Endothelial cell of umbilical vein (primary cell): ENCODE results near the gene AK4. TPM values are rescaled to one million over a fixed set of nuclear protein-coding genes. Genes with fewer than 3 reads are reported as not detected.

Source experiments
- BruUV-seq: library from RNA; stranded (reverse); fragments of 400-500 nt; replicated peaks from 2 replicates; lab custom pipeline; 2021; lab: Mats Ljungman, UMichigan
- CTCF ChIA-PET: fragments of 300-600, 350-600 bp; sonication (Branson Sonifier 250); formaldehyde crosslinking; loops from one replicate; lab custom pipeline; 2021; ENCODE audit warnings: antibody characterized with exemption, inconsistent platforms; lab: Charles Lee
- POLR2A ChIA-PET: fragments of 300-600, 350-600 bp; sonication (Branson Sonifier 250); formaldehyde crosslinking; loops from one replicate; lab custom pipeline; 2021; ENCODE audit warnings: antibody characterized with exemption, inconsistent platforms; lab: Charles Lee
- DNase-seq: peaks from one replicate; pipeline ENCODE4 v3.0.0-alpha.2; 2011; ENCODE audit warnings: low read depth, low spot score
- FAIRE-seq: peaks from 2 replicates; lab custom pipeline; 2011; peaks lifted over from hg19 to GRCh38; lab: Jason Lieb, UNC
- H2AFZ ChIP-seq: 2 replicates; pipeline ENCODE4 v1.6.0; 2012; ENCODE audit warnings: low read depth, low read length, control low read depth, inconsistent platforms
- H3K27ac ChIP-seq: 2 replicates; pipeline ENCODE4 v1.5.1; 2011; ENCODE audit warnings: low read depth, mild to moderate bottlenecking, control low read depth, low read length, moderate library complexity; ENCODE audit not compliant: insufficient read depth
- H3K27me3 ChIP-seq, 2 experiments: 2 replicates each; pipeline versions ENCODE4 v1.6.0 to v1.6.1; 2011; ENCODE audit warnings: low read length in 2 of 2, mixed read lengths in 1 of 2; ENCODE audit not compliant: control insufficient read depth in 2 of 2, insufficient read depth in 2 of 2
- H3K36me3 ChIP-seq, 2 experiments: 2 replicates in 1 of 2; 3 replicates in 1 of 2; pipeline ENCODE4 v1.5.1; 2011; ENCODE audit warnings: low read length in 2 of 2, mild to moderate bottlenecking in 1 of 2, moderate library complexity in 1 of 2; ENCODE audit not compliant: control insufficient read depth in 2 of 2, insufficient read depth in 2 of 2; ENCODE audit errors: extremely low read depth in 1 of 2
- H3K4me1 ChIP-seq: 3 replicates; pipeline ENCODE4 v1.5.1; 2011; ENCODE audit warnings: mild to moderate bottlenecking, low read length; ENCODE audit not compliant: control insufficient read depth, insufficient read depth; ENCODE audit errors: extremely low read depth
- H3K4me2 ChIP-seq: 2 replicates; pipeline ENCODE4 v1.6.1; 2011; ENCODE audit warnings: low read length, control low read depth, mixed read lengths; ENCODE audit not compliant: insufficient read depth
- H3K4me3 ChIP-seq, 3 experiments: fragments of 200-600 bp in 1 of 3; sonication (generic), shearing (Covaris generic) in 1 of 3; replicated peaks in 1 of 3; 2 replicates each; pipeline ENCODE4 v1.5.1; 2011 to 2016; ENCODE audit warnings: control low read depth in 3 of 3, low read length in 3 of 3, mild to moderate bottlenecking in 2 of 3, inconsistent platforms in 1 of 3, low read depth in 1 of 3, moderate library complexity in 1 of 3; ENCODE audit not compliant: insufficient read depth in 1 of 3
- H3K79me2 ChIP-seq: 2 replicates; pipeline ENCODE4 v1.6.0; 2012; ENCODE audit warnings: low read length, inconsistent platforms; ENCODE audit not compliant: control insufficient read depth, insufficient read depth
- H3K9ac ChIP-seq: replicated peaks from 2 replicates; pipeline ENCODE3; 2011; ENCODE audit warnings: low read length, control low read depth; ENCODE audit not compliant: insufficient read depth; ENCODE audit errors: extremely low read depth
- H3K9me1 ChIP-seq: replicated peaks from 3 replicates; pipeline ENCODE4 v1.6.0; 2011; ENCODE audit warnings: mild to moderate bottlenecking, low read length; ENCODE audit not compliant: control insufficient read depth, insufficient read depth; ENCODE audit errors: extremely low read depth
- H3K9me3 ChIP-seq: replicated peaks from 2 replicates; pipeline ENCODE4 v1.5.1; 2012; ENCODE audit warnings: low read length, inconsistent platforms; ENCODE audit not compliant: control insufficient read depth, insufficient read depth
- H4K20me1 ChIP-seq: replicated peaks from 2 replicates; pipeline ENCODE3; 2011; ENCODE audit warnings: mild to moderate bottlenecking, low read length; ENCODE audit not compliant: control insufficient read depth, insufficient read depth; ENCODE audit errors: extremely low read depth
- EZH2 ChIP-seq: IDR thresholded peaks from 2 replicates; pipeline ENCODE4 v1.6.1; 2012; ENCODE audit warnings: borderline replicate concordance, low read depth, mild to moderate bottlenecking, moderate library complexity, low read length, inconsistent platforms; ENCODE audit not compliant: severe bottlenecking
- FOS ChIP-seq: IDR thresholded peaks from 2 replicates; pipeline ENCODE4 v1.6.1; 2011; ENCODE audit warnings: mild to moderate bottlenecking, low read length, moderate library complexity, borderline replicate concordance; ENCODE audit not compliant: insufficient read depth
- GATA2 ChIP-seq: IDR thresholded peaks from 2 replicates; pipeline ENCODE4 v1.7.0; 2011; ENCODE audit warnings: low read depth, mild to moderate bottlenecking, moderate library complexity, mixed read lengths, low read length; ENCODE audit not compliant: insufficient read length, insufficient read depth
- JUN ChIP-seq: IDR thresholded peaks from 2 replicates; pipeline ENCODE4 v1.6.1; 2011; ENCODE audit warnings: borderline replicate concordance, low read depth; ENCODE audit not compliant: insufficient read length, insufficient read depth
- MYC ChIP-seq: IDR thresholded peaks from one replicate; pipeline ENCODE4 v1.6.1; 2011; ENCODE audit warnings: mild to moderate bottlenecking, low read depth, low read length
- POLR2A ChIP-seq: IDR thresholded peaks from 2 replicates; pipeline ENCODE4 v1.6.1; 2012; ENCODE audit warnings: low read depth, mild to moderate bottlenecking, control low read depth, low read length
- POLR2AphosphoS5 ChIP-seq: IDR thresholded peaks from 2 replicates; pipeline ENCODE4 v1.6.1; 2012; ENCODE audit warnings: low read depth, mild to moderate bottlenecking, control low read depth, low read length, moderate library complexity; ENCODE audit not compliant: insufficient read depth
- dilution Hi-C: fragments of 300-500 bp; cut with MboI; formaldehyde crosslinking; loops from one replicate; pipeline ENCODE4 v1.15.0; 2019; ENCODE audit warnings: low sequenced_read_pairs; ENCODE audit not compliant: extremely low pct_ligation_motif_present
- intact Hi-C: fragments of 100-400 bp; cut with micrococcal nuclease; formaldehyde crosslinking; loops from one replicate; pipeline ENCODE4 v1.10.0; 2022
- polyA plus RNA-seq, 4 experiments: library from polyadenylated mRNA; depleted of rRNA in 3 of 4; stranded (reverse) in 3 of 4; unstranded in 1 of 4; fragments of >200 nt; gene quantifications; 2 replicates each; pipeline versions ENCODE4 v1.2.1 to v1.2.3, GENCODE V29; 2011 to 2012; ENCODE audit warnings: missing spikeins in 1 of 4
- total RNA-seq: library from RNA; stranded (reverse); gene quantifications from 2 replicates; pipeline ENCODE4 v1.2.3, GENCODE V29; 2021

AK4 gene
- total and polyA plus RNA-seq, 2 donors (not counting 3 experiments of a cell fraction or from before 2014, with no cell fraction given): 2.2 to 5.6 TPM

GRCh38 chr1:65230731-65231481 is 82.9 kb downstream of the AK4 start:
- no peak overlapping the region for H3K27ac ChIP-seq
- H3K4me2 ChIP-seq: no peak overlapping the region
- no peak overlapping the region for H3K9ac ChIP-seq
- no peaks in the 10 kb centered on the region for H3K36me3 ChIP-seq
- dilution Hi-C loops (no loop called here), intact Hi-C loops (no loop called here)
- DNase-seq: peak; percentile 5
- TF ChIP-seq GATA2: no peak
- TF ChIP-seq JUN: no peak
- no peak for TF ChIP-seq POLR2A
- no peak for TF ChIP-seq EZH2
- no peak for TF ChIP-seq FOS
- no peak for TF ChIP-seq POLR2AphosphoS5
- no peak for TF ChIP-seq MYC
- H3K9me3 ChIP-seq: no peaks in the 10 kb centered on the region
- POLR2A ChIA-PET: no interaction called here
- no peaks in the 10 kb centered on the region for H3K9me1 ChIP-seq
- CTCF ChIA-PET: interaction anchor here (1.2 to 8.2 kb wide), 5 partner anchors 15 to 457 kb away, joined by 3 to 292 read pairs (median 8); no protein-coding TSS in a partner anchor
- FAIRE-seq: no peak
- no peaks in the 10 kb centered on the region for H3K4me1 ChIP-seq
- no peak overlapping the region for H3K4me3 ChIP-seq
- BruUV-seq: no TSS peak
- no peaks in the 10 kb centered on the region for H4K20me1 ChIP-seq
- no peak overlapping the region for H2AFZ ChIP-seq
- no peaks in the 10 kb centered on the region for H3K27me3 ChIP-seq
- no peaks in the 10 kb centered on the region for H3K79me2 ChIP-seq
